Activated T-cell treated with anti-CD3 and anti-CD28 coated beads, Interleukin-2, amount 50 U/mL, for 4 hours (primary cell): ENCODE measurements around the gene ARHGAP22. TPM values are rescaled to one million over a fixed set of nuclear protein-coding genes. Genes with fewer than 3 reads are reported as not detected.

Experiments used
- ATAC-seq, 2 donors: fragments of 200-7000 bp; cut with Tn5 transposase; one replicate each; pipeline ENCODE4 v1.10.0; 2021
- DNase-seq: peaks from one replicate; pipeline ENCODE4 v3.0.0-alpha.2; 2020
- H3K27me3 Mint-ChIP-seq: one replicate; pipeline ENCODE4 v1.8.0; 2021; ENCODE audit warnings: low read depth, mixed read lengths
- H3K36me3 Mint-ChIP-seq: one replicate; pipeline ENCODE4 v1.8.0; 2022; ENCODE audit warnings: mixed read lengths; ENCODE audit not compliant: insufficient read depth
- H3K4me1 Mint-ChIP-seq: one replicate; pipeline ENCODE4 v1.8.0; 2021; ENCODE audit warnings: low read depth, mixed read lengths
- H3K4me3 Mint-ChIP-seq: one replicate; pipeline ENCODE4 v1.8.0; 2021; ENCODE audit warnings: mild to moderate bottlenecking, moderate library complexity, mixed read lengths
- H3K9me3 Mint-ChIP-seq: one replicate; pipeline ENCODE4 v1.8.0; 2021; ENCODE audit warnings: mixed read lengths
- total RNA-seq, 3 donors: library from RNA; stranded (reverse); gene quantifications; one replicate each; pipeline ENCODE4 v1.2.1, GENCODE V29; 2021

The ARHGAP22 gene
- total RNA-seq, 3 donors from 2014 or later: 0.08 to 0.63 (median 0.13) TPM

DNA sequence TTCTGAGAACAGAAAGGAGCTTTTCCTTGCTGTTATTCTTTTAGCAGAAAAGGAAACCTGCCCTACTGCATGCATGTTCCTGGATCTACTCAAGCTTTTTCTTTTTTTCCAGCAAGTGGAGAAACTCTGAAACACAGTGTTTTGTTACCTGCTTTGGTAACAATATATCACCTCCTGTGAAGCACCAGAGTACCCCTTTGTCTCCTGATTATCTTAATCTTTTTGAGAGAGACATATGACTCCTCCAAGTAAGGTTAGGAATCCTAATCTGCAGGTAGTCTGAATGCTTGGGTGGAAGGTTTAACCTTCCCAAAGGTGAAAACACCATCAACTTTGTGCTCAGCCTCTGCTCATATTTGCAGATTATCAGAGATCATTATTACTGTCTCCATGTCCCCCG lies 205.3 kb downstream of the ARHGAP22 start:
- no peaks in the 10 kb centered on the region for H3K9me3 Mint-ChIP-seq
- peaks cover 14% of the 10 kb centered on the region for H3K4me1 Mint-ChIP-seq
- DNase-seq: no peak
- no peak for ATAC-seq
- H3K36me3 Mint-ChIP-seq: peaks cover 1% of the 10 kb centered on the region
- H3K27me3 Mint-ChIP-seq: no peaks in the 10 kb centered on the region
- no peak overlapping the region for H3K4me3 Mint-ChIP-seq

DNA sequence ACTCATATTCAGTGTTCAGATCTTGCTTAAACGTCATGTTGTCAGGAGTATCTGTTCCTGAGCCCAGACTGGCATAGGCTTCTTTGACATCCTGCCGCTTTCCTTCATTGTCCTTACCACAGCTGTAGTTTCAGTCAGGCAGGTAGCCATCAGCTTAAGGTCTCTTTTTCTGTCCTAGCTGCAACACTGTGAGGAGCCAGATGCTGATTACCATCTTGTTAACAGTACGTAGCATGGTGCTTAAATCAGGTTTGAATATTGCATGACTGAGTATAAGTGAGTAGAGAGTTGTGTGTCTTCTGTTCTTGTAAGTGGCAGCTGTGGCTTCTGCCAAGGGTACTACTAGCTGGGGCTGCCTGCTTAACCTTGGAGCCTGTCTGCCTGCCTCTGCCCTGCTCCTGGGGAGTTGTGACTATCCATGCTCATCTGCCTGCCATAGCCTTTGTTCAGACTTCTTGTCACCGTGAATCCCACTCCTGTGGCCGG lies 205.8 kb downstream of the ARHGAP22 start:
- no peaks in the 10 kb centered on the region for H3K36me3 Mint-ChIP-seq
- no peaks in the 10 kb centered on the region for H3K9me3 Mint-ChIP-seq
- peaks cover 14% of the 10 kb centered on the region for H3K4me1 Mint-ChIP-seq
- ATAC-seq (no peak), DNase-seq (no peak)
- H3K27me3 Mint-ChIP-seq: no peaks in the 10 kb centered on the region
- H3K4me3 Mint-ChIP-seq: no peak overlapping the region

DNA sequence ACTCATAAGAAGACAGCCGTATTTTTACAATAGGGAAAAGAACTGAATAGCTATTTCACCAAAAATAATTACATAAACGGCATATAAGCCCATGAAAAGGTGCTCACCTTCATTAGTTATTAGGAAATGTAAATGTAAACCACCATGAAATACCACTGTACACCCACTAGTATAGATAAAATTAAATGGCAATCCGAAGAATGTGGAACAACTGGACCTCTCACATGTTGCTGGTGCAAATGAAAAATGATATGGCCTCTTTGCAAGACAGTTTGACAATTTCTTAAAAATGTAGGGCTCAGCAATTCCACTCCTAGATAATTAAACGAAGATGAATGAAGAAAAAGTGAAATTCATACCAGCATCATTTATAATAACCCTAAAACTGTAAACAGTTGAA lies 206.6 kb downstream of the ARHGAP22 start:
- no peak overlapping the region for H3K4me3 Mint-ChIP-seq
- ATAC-seq (no peak), DNase-seq (no peak)
- no peaks in the 10 kb centered on the region for H3K27me3 Mint-ChIP-seq
- H3K4me1 Mint-ChIP-seq: peaks cover 15% of the 10 kb centered on the region
- no peaks in the 10 kb centered on the region for H3K36me3 Mint-ChIP-seq
- H3K9me3 Mint-ChIP-seq: no peaks in the 10 kb centered on the region

Other genes starting within 250 kb of the ARHGAP22 start
- gene WDFY4, start 79.8 kb upstream of the ARHGAP22 start, total RNA-seq: 1 to 10 TPM in 1 of 3 donors, under 1 TPM in 2; 0.53 to 3.9 (median 0.89) TPM